Left lung (tissue), 10 donors: ENCODE data around the gene MYOZ2. TPM values are rescaled to one million over a fixed set of nuclear protein-coding genes. Genes with fewer than 3 reads are reported as not detected.
A peak's percentile ranks its signal among the peaks of the same experiment; 100 is the strongest.

Experiments
- ATAC-seq: fragments of 200-7000 bp; cut with Tn5 transposase; one replicate; pipeline ENCODE4 v1.9.1; 2020; ENCODE audit warnings: moderate library complexity
- DNase-seq, 4 donors: peaks; one replicate each; pipeline ENCODE4 v3.0.0-alpha.2; 2013 to 2020
- H3K27ac ChIP-seq, 2 donors: fragments of 200-600 bp; sonication (generic) in 1 of 2; one replicate each; pipeline versions ENCODE4 v1.5.0 to v1.8.0; 2020 to 2021
- H3K27me3 ChIP-seq, 2 donors: fragments of 200-600 bp; sonication (generic) in 1 of 2; one replicate each; pipeline versions ENCODE4 v1.5.0 to v1.8.0; 2020 to 2021
- H3K36me3 ChIP-seq, 2 donors: fragments of 200-600 bp; sonication (generic) in 1 of 2; one replicate each; pipeline versions ENCODE4 v1.5.0 to v1.8.0; 2020 to 2021
- H3K4me1 ChIP-seq, 2 donors: fragments of 200-600 bp; one replicate each; pipeline ENCODE4 v1.8.0; 2021
- H3K4me3 ChIP-seq, 2 donors: fragments of 200-600 bp; sonication (generic) in 1 of 2; one replicate each; pipeline versions ENCODE4 v1.5.0 to v1.8.0; 2020 to 2021; ENCODE audit warnings: mild to moderate bottlenecking in 1 of 2
- H3K9me3 ChIP-seq, 2 donors: fragments of 200-600 bp; sonication (generic) in 1 of 2; one replicate each; pipeline versions ENCODE4 v1.5.0 to v1.8.0; 2020 to 2021
- CTCF ChIP-seq, 2 donors: fragments of 200-600 bp; sonication (generic) in 1 of 2; IDR thresholded peaks; one replicate each; pipeline versions ENCODE4 v1.5.0 to v1.8.0; 2021; ENCODE audit warnings: antibody characterized with exemption in 2 of 2
- intact Hi-C, 2 donors: fragments of 100-400 bp; cut with DNase I; formaldehyde crosslinking; loops; one replicate each; pipeline versions ENCODE4 v1.11.2 to v1.14.2; 2022
- polyA plus RNA-seq, 6 donors: library from polyadenylated mRNA; unstranded; fragments of 120-200 nt; gene quantifications; one replicate each; pipeline ENCODE4 v1.2.1, GENCODE V29; 2013; ENCODE audit not compliant: insufficient read length in 6 of 6
- total RNA-seq, 2 donors: library from RNA; stranded (reverse); fragmentation: NEBNext Ultra II Directional; extraction: Animal tissue kit (Norgen Biotek cat#: 25700); gene quantifications; one replicate each; pipeline ENCODE4 v1.2.1, GENCODE V29; 2021
- donor health status: DM: no; HTN: yes; CAD: no.
- donor health status: DM: no; HTN: no; CAD: no.

The MYOZ2 gene
- total and polyA plus RNA-seq, 8 donors = 0.06 to 0.39 (median 0.12) TPM; not detected in 2

- Histone ChIP-seq H3K9me3 (no peaks in the 10 kb centered on the region), H3K4me1 (peaks cover 0 to 15% of the 10 kb centered on the region in 2 donors), H3K4me3 (no peak overlapping the region), H3K27me3 (no peaks in the 10 kb centered on the region), H3K36me3 (no peaks in the 10 kb centered on the region), H3K27ac (no peak overlapping the region)
- no peak for DNase-seq
- intact Hi-C loops = no loop called here
- no peak for TF ChIP-seq CTCF (IDR thresholded peaks at IDR 0.05)
- no peak for ATAC-seq
These were observed 19.6 kb upstream of the MYOZ2 start for GRCh38 chr4:119116021-119116420.

- ATAC-seq = no peak
- Histone ChIP-seq H3K27me3 (no peaks in the 10 kb centered on the region), H3K27ac (no peak overlapping the region), H3K36me3 (no peaks in the 10 kb centered on the region), H3K4me3 (no peak overlapping the region), H3K9me3 (no peaks in the 10 kb centered on the region), H3K4me1 (peaks cover 0 to 15% of the 10 kb centered on the region in 2 donors)
- DNase-seq = no peak
- intact Hi-C loops = no loop called here
- TF ChIP-seq CTCF (IDR thresholded peaks at IDR 0.05) = no peak
These were observed 18.4 kb upstream of the MYOZ2 start for GRCh38 chr4:119116925-119117900.

GRCh38 chr4:119118397-119118796 is 17.2 kb upstream of the MYOZ2 start:
- no peak overlapping the region for H3K27ac ChIP-seq
- no peaks in the 10 kb centered on the region for H3K36me3 ChIP-seq
- H3K4me1 ChIP-seq = peaks cover 0 to 7% of the 10 kb centered on the region in 2 donors
- intact Hi-C loops = no loop called here
- ATAC-seq (peak; percentile 49), DNase-seq (no peak)
- H3K4me3 ChIP-seq = no peak overlapping the region
- H3K27me3 ChIP-seq = no peaks in the 10 kb centered on the region
- no peaks in the 10 kb centered on the region for H3K9me3 ChIP-seq
- TF ChIP-seq CTCF (IDR thresholded peaks at IDR 0.05) = no peak

GRCh38 chr4:119124352-119124751 is 11.3 kb upstream of the MYOZ2 start:
- Histone ChIP-seq H3K4me3 (no peak overlapping the region), H3K27ac (no peak overlapping the region), H3K27me3 (no peaks in the 10 kb centered on the region), H3K9me3 (no peaks in the 10 kb centered on the region), H3K4me1 (no peaks in the 10 kb centered on the region), H3K36me3 (no peaks in the 10 kb centered on the region)
- no peak for DNase-seq
- TF ChIP-seq CTCF (IDR thresholded peaks at IDR 0.05) = no peak
- no peak for ATAC-seq
- intact Hi-C loops = no loop called here

- Histone ChIP-seq H3K4me3 (no peak overlapping the region), H3K27ac (no peak overlapping the region), H3K9me3 (no peaks in the 10 kb centered on the region), H3K36me3 (no peaks in the 10 kb centered on the region), H3K4me1 (peaks cover 0 to 5% of the 10 kb centered on the region in 2 donors), H3K27me3 (no peaks in the 10 kb centered on the region)
- no peak for TF ChIP-seq CTCF (IDR thresholded peaks at IDR 0.05)
- ATAC-seq (no peak), DNase-seq (no peak)
- intact Hi-C loops = no loop called here
These were observed 9.7 kb upstream of the MYOZ2 start for GRCh38 chr4:119125931-119126330.
